Measurements from ENCODE around the gene DIAPH2.

DIAPH2 gene

GRCh38 chrX:97517763-97518162, 833.1 kb downstream of the DIAPH2 start:
- DNase-seq (ENCODE audit: insufficient read length, low spot score) (no peak), FAIRE-seq (no peak)
- TF ChIP-seq SPI1 (IDR thresholded peaks at IDR 0.05; ENCODE audit: low read depth, low read length) (no peak), PAX5 (IDR thresholded peaks at IDR 0.05; ENCODE audit: insufficient read depth, low read length, severe bottlenecking) (no peak), POLR2AphosphoS5 (IDR thresholded peaks at IDR 0.05; ENCODE audit: low read depth, low read length) (no peak), POU2F2 (IDR thresholded peaks at IDR 0.05; ENCODE audit: low read depth, low read length) (no peak), POLR2A (IDR thresholded peaks at IDR 0.05; ENCODE audit: low read depth, low read length) (no peak)

DNA sequence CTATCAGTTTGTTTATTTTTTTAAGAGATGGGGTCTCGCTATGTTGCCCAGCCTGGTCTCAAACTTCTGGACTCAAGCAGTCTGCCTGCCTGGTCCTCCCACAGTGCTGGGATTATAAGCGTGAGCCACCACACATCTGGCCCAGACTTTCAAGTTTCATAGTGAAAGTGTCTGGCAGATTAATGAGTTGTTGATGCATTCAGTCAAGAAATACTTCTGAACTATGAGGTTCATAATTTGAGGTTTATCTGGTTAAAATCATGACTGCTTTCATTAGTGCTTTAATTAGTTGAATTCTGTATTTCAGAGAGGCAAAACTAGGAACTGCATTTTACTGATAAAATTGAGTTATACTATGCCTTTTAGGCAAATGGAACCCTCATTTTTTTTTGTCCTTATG, 837.7 kb downstream of the DIAPH2 start:
- TF ChIP-seq TAF1 (IDR thresholded peaks at IDR 0.05; ENCODE audit: low read depth, low read length): no peak
- no peak for TF ChIP-seq PAX5 (IDR thresholded peaks at IDR 0.05; ENCODE audit: insufficient read depth, low read length, severe bottlenecking)
- TF ChIP-seq POU2F2 (IDR thresholded peaks at IDR 0.05; ENCODE audit: low read depth, low read length): no peak
- no peak for TF ChIP-seq POLR2A (IDR thresholded peaks at IDR 0.05; ENCODE audit: low read depth, low read length)
- TF ChIP-seq POLR2AphosphoS5 (IDR thresholded peaks at IDR 0.05; ENCODE audit: low read depth, low read length): no peak
- TF ChIP-seq SPI1 (IDR thresholded peaks at IDR 0.05; ENCODE audit: low read depth, low read length): no peak
- DNase-seq (ENCODE audit: insufficient read length, low spot score) (no peak), FAIRE-seq (no peak)

GRCh38 chrX:97524340-97524739, 839.7 kb downstream of the DIAPH2 start:
- FAIRE-seq (no peak), DNase-seq (ENCODE audit: insufficient read length, low spot score) (no peak)
- TF ChIP-seq SPI1 (IDR thresholded peaks at IDR 0.05; ENCODE audit: low read depth, low read length): no peak

GRCh38 chrX:97524997-97525396, 840.4 kb downstream of the DIAPH2 start:
- FAIRE-seq (no peak), DNase-seq (ENCODE audit: insufficient read length, low spot score) (no peak)
- TF ChIP-seq TAF1 (IDR thresholded peaks at IDR 0.05; ENCODE audit: low read depth, low read length) (no peak), POLR2A (IDR thresholded peaks at IDR 0.05; ENCODE audit: low read depth, low read length) (no peak), PAX5 (IDR thresholded peaks at IDR 0.05; ENCODE audit: insufficient read depth, low read length, severe bottlenecking) (no peak), POU2F2 (IDR thresholded peaks at IDR 0.05; ENCODE audit: low read depth, low read length) (no peak), SPI1 (IDR thresholded peaks at IDR 0.05; ENCODE audit: low read depth, low read length) (no peak), POLR2AphosphoS5 (IDR thresholded peaks at IDR 0.05; ENCODE audit: low read depth, low read length) (no peak)

GRCh38 chrX:97525981-97526380, 841.3 kb downstream of the DIAPH2 start:
- TF ChIP-seq POLR2AphosphoS5 (IDR thresholded peaks at IDR 0.05; ENCODE audit: low read depth, low read length) (no peak), PAX5 (IDR thresholded peaks at IDR 0.05; ENCODE audit: insufficient read depth, low read length, severe bottlenecking) (no peak), TAF1 (IDR thresholded peaks at IDR 0.05; ENCODE audit: low read depth, low read length) (no peak), POLR2A (IDR thresholded peaks at IDR 0.05; ENCODE audit: low read depth, low read length) (no peak), SPI1 (IDR thresholded peaks at IDR 0.05; ENCODE audit: low read depth, low read length) (no peak), POU2F2 (IDR thresholded peaks at IDR 0.05; ENCODE audit: low read depth, low read length) (no peak)
- FAIRE-seq (no peak), DNase-seq (ENCODE audit: insufficient read length, low spot score) (no peak)

- peak; percentile 26 for FAIRE-seq
- TF ChIP-seq PAX5 (IDR thresholded peaks at IDR 0.05; ENCODE audit: insufficient read depth, low read length, severe bottlenecking) (no peak), SPI1 (IDR thresholded peaks at IDR 0.05; ENCODE audit: low read depth, low read length) (no peak), TAF1 (IDR thresholded peaks at IDR 0.05; ENCODE audit: low read depth, low read length) (no peak), POLR2AphosphoS5 (IDR thresholded peaks at IDR 0.05; ENCODE audit: low read depth, low read length) (no peak), POLR2A (IDR thresholded peaks at IDR 0.05; ENCODE audit: low read depth, low read length) (no peak), POU2F2 (IDR thresholded peaks at IDR 0.05; ENCODE audit: low read depth, low read length) (no peak)
- DNase-seq (ENCODE audit: insufficient read length, low spot score): no peak
These were observed 843.1 kb downstream of the DIAPH2 start for GRCh38 chrX:97527725-97528124.

DNA sequence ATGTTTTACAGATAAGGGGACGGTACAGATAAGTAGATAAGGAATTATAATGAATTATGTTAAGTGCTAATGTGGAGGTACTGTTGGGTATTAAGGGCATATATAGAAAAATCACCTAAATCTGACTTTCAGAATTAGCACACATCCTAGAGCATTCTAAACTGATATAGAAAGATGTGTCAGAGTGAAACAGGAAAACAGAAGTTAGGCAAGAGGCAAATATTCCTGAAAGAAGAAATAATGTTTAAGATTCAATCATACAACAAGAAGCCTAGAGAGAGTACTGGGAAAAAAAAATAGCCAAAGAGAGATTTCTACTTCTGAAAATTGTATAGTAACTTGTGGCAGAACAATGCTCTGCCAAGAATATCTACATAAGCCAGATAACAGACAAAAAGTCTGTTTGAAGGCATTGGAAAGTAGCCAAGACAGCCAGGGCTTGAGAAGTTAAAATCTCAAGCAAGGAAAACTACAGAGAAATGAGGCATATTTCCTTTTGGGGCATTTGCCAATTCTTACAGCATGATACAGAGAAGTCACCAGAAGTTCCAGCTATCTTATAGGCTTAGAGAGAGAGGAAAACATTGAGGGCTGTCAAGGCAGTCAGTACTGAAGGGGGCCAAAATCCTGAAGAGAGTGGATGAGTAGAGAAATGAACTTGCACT, 845.0 kb downstream of the DIAPH2 start:
- no peak for FAIRE-seq
- no peak for DNase-seq (ENCODE audit: insufficient read length, low spot score)
- no peak for TF ChIP-seq SPI1 (IDR thresholded peaks at IDR 0.05; ENCODE audit: low read depth, low read length)
- TF ChIP-seq POU2F2 (IDR thresholded peaks at IDR 0.05; ENCODE audit: low read depth, low read length): no peak
- TF ChIP-seq PAX5 (IDR thresholded peaks at IDR 0.05; ENCODE audit: insufficient read depth, low read length, severe bottlenecking): no peak

DNA sequence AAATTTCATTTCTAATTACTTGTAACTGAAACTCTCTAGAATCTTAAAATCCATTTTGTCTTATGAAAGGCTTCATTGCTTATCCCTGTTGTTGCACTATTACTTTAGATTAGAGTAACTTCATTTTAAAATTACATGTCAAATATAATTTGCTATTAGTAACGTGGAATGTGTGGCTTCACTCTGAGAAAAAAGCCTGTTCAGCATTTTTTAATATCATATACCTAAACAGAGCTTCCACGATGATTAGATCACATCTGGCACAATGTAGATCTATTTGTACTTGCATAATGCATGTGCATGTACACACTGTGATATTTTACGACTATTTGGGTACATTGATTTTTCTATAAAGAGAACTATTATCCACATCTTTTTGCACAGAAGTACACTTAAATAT, 847.2 kb downstream of the DIAPH2 start:
- DNase-seq (ENCODE audit: insufficient read length, low spot score) (no peak), FAIRE-seq (peak; percentile 9)
- no peak for TF ChIP-seq POLR2A (IDR thresholded peaks at IDR 0.05; ENCODE audit: low read depth, low read length)

DNA sequence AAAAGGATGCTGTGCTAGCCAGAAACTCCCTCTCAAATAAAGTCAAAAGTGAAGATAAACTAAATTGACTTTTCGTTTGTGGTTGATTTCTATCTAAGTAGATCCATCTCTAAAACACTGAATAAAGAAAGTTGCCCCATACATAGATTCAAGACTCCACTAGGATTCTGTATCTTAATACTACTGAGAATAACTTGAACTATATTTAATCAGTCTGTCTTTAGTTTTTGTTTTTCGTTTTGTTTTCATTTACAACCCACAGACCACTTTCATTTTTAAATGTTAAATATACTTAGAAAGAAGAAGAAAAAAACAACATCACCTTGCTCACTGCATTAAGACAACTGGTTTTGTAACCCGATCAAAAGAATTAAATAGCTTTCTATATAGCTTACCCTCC, 854.1 kb downstream of the DIAPH2 start:
- DNase-seq (ENCODE audit: insufficient read length, low spot score): no peak
- TF ChIP-seq SPI1 (IDR thresholded peaks at IDR 0.05; ENCODE audit: low read depth, low read length) (no peak), POU2F2 (IDR thresholded peaks at IDR 0.05; ENCODE audit: low read depth, low read length) (no peak), TAF1 (IDR thresholded peaks at IDR 0.05; ENCODE audit: low read depth, low read length) (no peak), POLR2AphosphoS5 (IDR thresholded peaks at IDR 0.05; ENCODE audit: low read depth, low read length) (no peak), POLR2A (IDR thresholded peaks at IDR 0.05; ENCODE audit: low read depth, low read length) (no peak), PAX5 (IDR thresholded peaks at IDR 0.05; ENCODE audit: insufficient read depth, low read length, severe bottlenecking) (no peak)
- no peak for FAIRE-seq

- DNase-seq (ENCODE audit: insufficient read length, low spot score): no peak
- FAIRE-seq: no peak
- TF ChIP-seq POLR2AphosphoS5 (IDR thresholded peaks at IDR 0.05; ENCODE audit: low read depth, low read length) (no peak), POLR2A (IDR thresholded peaks at IDR 0.05; ENCODE audit: low read depth, low read length) (no peak), TAF1 (IDR thresholded peaks at IDR 0.05; ENCODE audit: low read depth, low read length) (no peak), SPI1 (IDR thresholded peaks at IDR 0.05; ENCODE audit: low read depth, low read length) (no peak), POU2F2 (IDR thresholded peaks at IDR 0.05; ENCODE audit: low read depth, low read length) (no peak), PAX5 (IDR thresholded peaks at IDR 0.05; ENCODE audit: insufficient read depth, low read length, severe bottlenecking) (no peak)
These were observed 855.4 kb downstream of the DIAPH2 start for GRCh38 chrX:97539970-97540519.

Measured in GM12891 (cell line).